Right atrium auricular region (tissue), 2 donors: ENCODE data around the gene ANTXR2. TPM values are rescaled to one million over a fixed set of nuclear protein-coding genes. Genes with fewer than 3 reads are reported as not detected.

Experiments used
- DNase-seq: peaks from one replicate; pipeline ENCODE4 v3.0.0-alpha.2; 2019; ENCODE audit warnings: low spot score
- H3K27ac ChIP-seq, 2 donors: fragments of 200-600 bp; sonication (generic); 1 replicate in 1 of 2; 2 replicates in 1 of 2; pipeline ENCODE4 v1.5.1; 2016 to 2019
- H3K27me3 ChIP-seq, 2 donors: fragments of 200-600 bp; sonication (generic); one replicate each; pipeline versions ENCODE4 v1.5.1 to v1.6.0; 2017 to 2019
- H3K36me3 ChIP-seq: fragments of 200-600 bp; sonication (generic); one replicate; pipeline ENCODE4 v1.5.1; 2016
- H3K4me1 ChIP-seq, 2 donors: fragments of 200-600 bp; sonication (generic); one replicate each; pipeline versions ENCODE4 v1.5.1 to v1.6.0; 2017 to 2019
- H3K4me3 ChIP-seq, 2 donors: fragments of 200-600 bp; sonication (generic); 1 replicate in 1 of 2; 2 replicates in 1 of 2; pipeline ENCODE4 v1.5.1; 2017 to 2019; ENCODE audit warnings: mild to moderate bottlenecking in 1 of 2, moderate library complexity in 1 of 2
- H3K9me3 ChIP-seq, 2 donors: fragments of 200-600 bp; sonication (generic); one replicate each; pipeline ENCODE4 v1.5.1; 2019
- total RNA-seq, 2 donors: library from RNA; depleted of rRNA; stranded (reverse); fragments of >200 nt; gene quantifications; one replicate each; pipeline ENCODE4 v1.1.0, GENCODE V29; 2016
- TF ChIP-seq, protein P1 (sequence below), 2 donors: fragments of 200-600 bp; sonication (generic); IDR thresholded peaks; one replicate each; pipeline ENCODE4 v1.5.1; 2019; ENCODE audit warnings: antibody characterized with exemption in 2 of 2

Gene ANTXR2
- total RNA-seq, 2 donors from 2014 or later: 24.5 to 32.8 TPM

DNA sequence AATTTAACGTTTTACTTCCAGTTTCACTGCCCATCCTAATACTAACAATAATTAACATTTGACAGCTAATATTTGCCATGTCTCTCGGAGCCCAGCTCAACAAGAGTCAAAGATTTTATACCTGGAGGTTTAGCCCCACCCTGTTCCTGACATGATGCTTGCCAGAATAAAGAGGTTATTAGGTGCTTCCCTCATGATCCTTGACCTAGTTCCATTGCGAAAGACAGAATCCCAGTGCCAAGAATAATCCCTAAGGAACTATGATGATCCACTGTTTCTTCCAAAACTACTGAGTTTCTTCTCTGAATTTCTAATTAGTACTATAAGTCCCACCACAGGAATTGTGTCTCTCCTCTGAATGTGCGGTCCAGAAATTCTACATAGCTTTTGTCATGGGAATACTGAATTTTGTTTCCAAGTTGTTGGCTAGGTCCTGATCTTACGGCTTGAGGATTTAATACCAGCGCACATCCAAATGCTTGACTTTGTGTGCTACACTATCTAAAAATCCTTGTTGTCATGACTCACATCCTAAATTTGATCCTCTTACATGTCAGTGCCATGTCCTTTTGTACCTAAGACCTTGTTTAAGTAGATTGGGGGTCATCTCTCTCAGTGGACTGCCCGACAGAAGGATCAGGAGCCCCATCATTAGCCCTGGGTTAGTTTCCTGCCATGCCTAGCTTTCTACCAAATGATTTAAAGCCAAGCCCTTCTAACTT is 23.1 kb downstream of the ANTXR2 start:
- peaks cover 0 to 11% of the 10 kb centered on the region in 2 donors for H3K4me1 ChIP-seq
- TF ChIP-seq, protein P1, sequence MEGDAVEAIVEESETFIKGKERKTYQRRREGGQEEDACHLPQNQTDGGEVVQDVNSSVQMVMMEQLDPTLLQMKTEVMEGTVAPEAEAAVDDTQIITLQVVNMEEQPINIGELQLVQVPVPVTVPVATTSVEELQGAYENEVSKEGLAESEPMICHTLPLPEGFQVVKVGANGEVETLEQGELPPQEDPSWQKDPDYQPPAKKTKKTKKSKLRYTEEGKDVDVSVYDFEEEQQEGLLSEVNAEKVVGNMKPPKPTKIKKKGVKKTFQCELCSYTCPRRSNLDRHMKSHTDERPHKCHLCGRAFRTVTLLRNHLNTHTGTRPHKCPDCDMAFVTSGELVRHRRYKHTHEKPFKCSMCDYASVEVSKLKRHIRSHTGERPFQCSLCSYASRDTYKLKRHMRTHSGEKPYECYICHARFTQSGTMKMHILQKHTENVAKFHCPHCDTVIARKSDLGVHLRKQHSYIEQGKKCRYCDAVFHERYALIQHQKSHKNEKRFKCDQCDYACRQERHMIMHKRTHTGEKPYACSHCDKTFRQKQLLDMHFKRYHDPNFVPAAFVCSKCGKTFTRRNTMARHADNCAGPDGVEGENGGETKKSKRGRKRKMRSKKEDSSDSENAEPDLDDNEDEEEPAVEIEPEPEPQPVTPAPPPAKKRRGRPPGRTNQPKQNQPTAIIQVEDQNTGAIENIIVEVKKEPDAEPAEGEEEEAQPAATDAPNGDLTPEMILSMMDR (IDR thresholded peaks at IDR 0.05): no peak
- no peaks in the 10 kb centered on the region for H3K9me3 ChIP-seq
- no peaks in the 10 kb centered on the region for H3K27me3 ChIP-seq
- peaks cover 15% of the 10 kb centered on the region for H3K36me3 ChIP-seq
- no peak overlapping the region for H3K4me3 ChIP-seq
- DNase-seq: no peak
- peak overlapping the region in 1 of 2 donors; percentile 17 for H3K27ac ChIP-seq

DNA sequence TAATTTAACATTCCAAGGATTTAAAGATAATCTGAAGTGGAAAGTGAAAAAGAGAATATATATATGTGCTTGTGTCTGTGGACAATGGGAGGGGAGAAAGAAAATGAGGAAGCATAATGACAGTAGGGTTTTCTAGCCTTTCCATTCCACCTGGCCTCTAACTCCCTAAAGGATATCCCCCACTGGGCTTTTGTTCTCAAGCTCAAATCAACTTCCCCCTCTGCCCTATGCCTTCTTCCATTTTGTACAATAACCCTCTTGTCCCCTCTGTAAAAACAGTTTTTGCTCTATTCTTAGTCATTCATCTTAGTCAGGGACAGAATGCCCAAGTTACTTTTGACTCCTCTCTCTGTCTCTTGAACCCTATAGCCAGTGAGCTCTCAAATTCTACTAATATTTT is 23.6 kb downstream of the ANTXR2 start:
- peaks cover 0 to 11% of the 10 kb centered on the region in 2 donors for H3K4me1 ChIP-seq
- TF ChIP-seq, protein P1 (IDR thresholded peaks at IDR 0.05): no peak
- DNase-seq: no peak
- peaks cover 10% of the 10 kb centered on the region for H3K36me3 ChIP-seq
- H3K9me3 ChIP-seq: no peaks in the 10 kb centered on the region
- peak overlapping the region in 1 of 2 donors; percentile 17 for H3K27ac ChIP-seq
- H3K27me3 ChIP-seq: no peaks in the 10 kb centered on the region
- no peak overlapping the region for H3K4me3 ChIP-seq

DNA sequence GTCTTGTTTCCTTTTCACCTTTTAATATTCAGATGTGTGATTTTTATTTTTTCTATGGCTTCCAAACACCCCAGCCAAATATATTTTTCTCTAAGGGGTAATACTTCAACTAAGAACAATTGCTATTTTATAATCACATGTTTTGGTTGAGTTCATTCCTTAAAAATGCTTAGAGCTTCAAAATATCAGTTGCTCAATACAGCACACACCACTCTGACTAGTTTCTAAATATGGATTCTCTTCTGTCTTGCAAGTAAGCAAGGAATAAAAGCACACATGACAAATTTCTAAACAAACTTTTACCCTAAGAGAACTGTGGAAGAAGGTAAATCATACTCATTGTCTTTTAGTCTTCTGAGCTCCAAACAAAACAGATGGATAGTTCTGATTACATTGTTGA is 27.2 kb downstream of the ANTXR2 start:
- DNase-seq: no peak
- Histone ChIP-seq H3K4me3 (no peak overlapping the region), H3K4me1 (peaks cover 0 to 27% of the 10 kb centered on the region in 2 donors), H3K27me3 (no peaks in the 10 kb centered on the region), H3K36me3 (no peaks in the 10 kb centered on the region), H3K9me3 (no peaks in the 10 kb centered on the region), H3K27ac (peak overlapping the region in 1 of 2 donors; percentile 14)
- TF ChIP-seq, protein P1 (IDR thresholded peaks at IDR 0.05): no peak

DNA sequence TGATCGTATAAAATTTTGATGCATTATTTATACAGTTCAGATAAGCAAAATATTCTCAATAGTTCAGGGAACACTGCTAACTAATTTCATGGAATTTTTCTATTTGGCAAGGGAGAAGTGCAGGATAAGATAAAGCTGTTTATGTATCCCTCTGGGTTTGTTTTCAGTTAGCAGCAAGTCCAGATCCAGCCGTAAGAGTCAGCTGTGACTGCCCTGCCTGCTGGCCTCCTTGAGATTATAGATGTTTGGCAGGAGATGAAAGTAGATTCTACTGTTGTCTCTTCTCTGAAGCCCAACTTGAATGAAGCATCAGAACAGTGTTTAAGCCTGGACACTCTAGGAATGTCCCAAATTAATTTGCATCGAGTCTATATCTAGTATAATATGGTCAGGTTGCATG is 29.5 kb downstream of the ANTXR2 start:
- TF ChIP-seq, protein P1 (IDR thresholded peaks at IDR 0.05): no peak
- Histone ChIP-seq H3K4me3 (no peak overlapping the region), H3K9me3 (no peaks in the 10 kb centered on the region), H3K4me1 (peaks cover 0 to 27% of the 10 kb centered on the region in 2 donors), H3K27me3 (no peaks in the 10 kb centered on the region), H3K36me3 (no peaks in the 10 kb centered on the region), H3K27ac (peak overlapping the region; percentile 8 to 49)
- DNase-seq: no peak

DNA sequence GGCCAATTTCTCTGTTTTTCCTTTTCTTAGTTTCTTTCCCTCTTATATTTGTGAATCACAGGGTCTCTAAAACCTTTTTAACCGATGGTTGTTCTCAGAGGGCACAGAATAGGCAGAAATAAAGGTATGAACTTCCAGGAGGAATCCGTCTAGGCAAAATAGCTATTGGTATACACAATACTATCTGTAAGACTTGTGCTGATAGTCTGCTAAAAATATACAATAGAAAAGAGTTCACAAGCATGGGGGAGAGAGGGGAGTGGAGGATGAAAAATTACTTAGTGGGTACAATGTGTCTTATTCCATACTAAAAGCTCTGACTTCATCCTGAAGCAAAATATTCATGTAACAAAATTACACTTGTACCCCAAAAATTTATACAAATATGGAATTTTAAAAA is 30.2 kb downstream of the ANTXR2 start:
- H3K27ac ChIP-seq: peak overlapping the region in 1 of 2 donors; percentile 22
- H3K36me3 ChIP-seq: no peaks in the 10 kb centered on the region
- peaks cover 0 to 31% of the 10 kb centered on the region in 2 donors for H3K4me1 ChIP-seq
- no peak overlapping the region for H3K4me3 ChIP-seq
- no peaks in the 10 kb centered on the region for H3K27me3 ChIP-seq
- DNase-seq: no peak
- H3K9me3 ChIP-seq: no peaks in the 10 kb centered on the region
- TF ChIP-seq, protein P1 (IDR thresholded peaks at IDR 0.05): no peak

DNA sequence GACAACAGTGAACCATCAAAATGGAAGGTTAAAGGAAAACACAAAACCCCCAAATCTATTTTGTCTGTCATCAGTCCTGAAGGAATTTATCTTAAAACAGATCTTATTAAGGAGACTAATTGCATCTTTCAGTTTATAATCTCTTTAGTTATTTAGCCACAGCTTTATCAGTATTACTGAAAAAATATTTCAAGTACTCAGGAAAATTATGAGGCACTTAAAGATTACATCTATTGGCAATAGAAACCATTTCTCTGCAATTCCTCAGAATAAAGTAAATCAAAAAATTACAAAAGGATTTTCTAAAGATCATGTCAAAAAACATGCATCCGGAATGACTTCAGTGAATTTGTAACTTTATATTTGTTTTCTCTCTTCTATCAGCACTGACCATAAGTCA is 35.2 kb downstream of the ANTXR2 start:
- TF ChIP-seq, protein P1 (IDR thresholded peaks at IDR 0.05): no peak
- no peak for DNase-seq
- H3K4me3 ChIP-seq: no peak overlapping the region
- H3K4me1 ChIP-seq: peaks cover 0 to 28% of the 10 kb centered on the region in 2 donors
- no peaks in the 10 kb centered on the region for H3K27me3 ChIP-seq
- H3K27ac ChIP-seq: peak overlapping the region; percentile 71 to 82
- no peaks in the 10 kb centered on the region for H3K9me3 ChIP-seq
- H3K36me3 ChIP-seq: no peaks in the 10 kb centered on the region
